Measurements from ENCODE around the gene TPGS1. TPM values are rescaled to one million over a fixed set of nuclear protein-coding genes. Genes with fewer than 3 reads are reported as not detected.

Gene TPGS1
- total RNA-seq, 1 donor from 2014 or later: 18.0 TPM

- TF ChIP-seq, protein P1, sequence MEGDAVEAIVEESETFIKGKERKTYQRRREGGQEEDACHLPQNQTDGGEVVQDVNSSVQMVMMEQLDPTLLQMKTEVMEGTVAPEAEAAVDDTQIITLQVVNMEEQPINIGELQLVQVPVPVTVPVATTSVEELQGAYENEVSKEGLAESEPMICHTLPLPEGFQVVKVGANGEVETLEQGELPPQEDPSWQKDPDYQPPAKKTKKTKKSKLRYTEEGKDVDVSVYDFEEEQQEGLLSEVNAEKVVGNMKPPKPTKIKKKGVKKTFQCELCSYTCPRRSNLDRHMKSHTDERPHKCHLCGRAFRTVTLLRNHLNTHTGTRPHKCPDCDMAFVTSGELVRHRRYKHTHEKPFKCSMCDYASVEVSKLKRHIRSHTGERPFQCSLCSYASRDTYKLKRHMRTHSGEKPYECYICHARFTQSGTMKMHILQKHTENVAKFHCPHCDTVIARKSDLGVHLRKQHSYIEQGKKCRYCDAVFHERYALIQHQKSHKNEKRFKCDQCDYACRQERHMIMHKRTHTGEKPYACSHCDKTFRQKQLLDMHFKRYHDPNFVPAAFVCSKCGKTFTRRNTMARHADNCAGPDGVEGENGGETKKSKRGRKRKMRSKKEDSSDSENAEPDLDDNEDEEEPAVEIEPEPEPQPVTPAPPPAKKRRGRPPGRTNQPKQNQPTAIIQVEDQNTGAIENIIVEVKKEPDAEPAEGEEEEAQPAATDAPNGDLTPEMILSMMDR (IDR thresholded peaks at IDR 0.05; ENCODE audit: unreplicated experiment): no peak
- Mint-ChIP-seq H3K9me3 (ENCODE audit: unreplicated experiment) (no peaks in the 10 kb centered on the region), H3K4me1 (ENCODE audit: unreplicated experiment) (no peaks in the 10 kb centered on the region), H3K27ac (ENCODE audit: unreplicated experiment) (peak within 1 kb of the TSS; percentile 64), H3K36me3 (ENCODE audit: low read depth, unreplicated experiment) (peaks cover 9% of the 10 kb centered on the region), H3K4me3 (ENCODE audit: unreplicated experiment) (peak within 1 kb of the TSS; percentile 90), H3K27me3 (ENCODE audit: unreplicated experiment) (peaks cover 13% of the 10 kb centered on the region)
- DNase-seq (ENCODE audit: low spot score): peak; percentile 53
Observed at GRCh38 chr19:460877-461720, 46.2 kb upstream of the TPGS1 start, which contains the start of gene SHC2. SHC2 (minus strand) TSS chr19:461033; CDS start chr19:460996, 37 bp downstream.

GRCh38 chr19:461721-462551, 45.4 kb upstream of the TPGS1 start:
- H3K4me3 Mint-ChIP-seq (ENCODE audit: unreplicated experiment): peak overlapping the region; percentile 83
- H3K27ac Mint-ChIP-seq (ENCODE audit: unreplicated experiment): no peak overlapping the region
- no peaks in the 10 kb centered on the region for H3K9me3 Mint-ChIP-seq (ENCODE audit: unreplicated experiment)
- no peak for DNase-seq (ENCODE audit: low spot score)
- peaks cover 11% of the 10 kb centered on the region for H3K27me3 Mint-ChIP-seq (ENCODE audit: unreplicated experiment)
- no peaks in the 10 kb centered on the region for H3K4me1 Mint-ChIP-seq (ENCODE audit: unreplicated experiment)
- peaks cover 9% of the 10 kb centered on the region for H3K36me3 Mint-ChIP-seq (ENCODE audit: low read depth, unreplicated experiment)
- TF ChIP-seq, protein P1 (IDR thresholded peaks at IDR 0.05; ENCODE audit: unreplicated experiment): no peak

DNA sequence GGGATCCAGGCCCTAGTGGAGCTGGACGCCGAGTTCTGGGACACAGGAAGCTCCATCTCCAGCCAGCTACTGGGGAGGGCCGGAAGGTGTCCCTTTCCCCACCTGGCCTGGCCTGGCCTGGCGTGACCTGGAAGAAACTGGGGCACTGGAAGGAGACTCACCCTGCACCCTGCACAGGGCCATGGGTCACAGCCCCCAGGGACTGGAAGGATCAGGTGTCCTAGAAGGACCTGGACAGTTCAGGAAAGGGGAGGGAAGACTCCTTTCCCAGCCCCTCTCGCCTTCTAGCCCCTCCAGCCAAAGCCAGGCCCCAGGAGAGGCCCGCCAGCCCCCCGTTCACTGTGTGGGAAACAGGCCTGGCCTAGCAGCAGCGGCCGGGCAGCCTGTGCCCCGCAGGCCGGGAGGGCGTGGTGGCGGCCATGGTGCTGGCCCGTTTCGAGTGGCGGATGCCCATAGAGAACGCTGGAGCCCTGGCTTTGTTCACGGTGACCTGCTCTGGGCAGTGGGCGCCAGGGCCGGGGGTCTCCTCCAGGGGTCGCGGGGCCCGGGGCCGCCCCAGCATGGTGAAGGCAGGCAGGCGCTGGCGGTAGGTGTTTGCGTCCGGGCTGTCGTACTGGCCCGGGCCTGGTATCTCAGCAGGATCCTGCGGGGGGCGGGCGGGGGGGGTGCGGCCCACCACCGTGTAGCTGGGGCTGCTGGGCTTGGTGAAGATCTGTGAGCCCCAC, 43.7 kb upstream of the TPGS1 start:
- no peak overlapping the region for H3K4me3 Mint-ChIP-seq (ENCODE audit: unreplicated experiment)
- peaks cover 3% of the 10 kb centered on the region for H3K36me3 Mint-ChIP-seq (ENCODE audit: low read depth, unreplicated experiment)
- TF ChIP-seq, protein P1 (IDR thresholded peaks at IDR 0.05; ENCODE audit: unreplicated experiment): no peak
- H3K27ac Mint-ChIP-seq (ENCODE audit: unreplicated experiment): no peak overlapping the region
- peaks cover 7% of the 10 kb centered on the region for H3K27me3 Mint-ChIP-seq (ENCODE audit: unreplicated experiment)
- H3K9me3 Mint-ChIP-seq (ENCODE audit: unreplicated experiment): no peaks in the 10 kb centered on the region
- H3K4me1 Mint-ChIP-seq (ENCODE audit: unreplicated experiment): no peaks in the 10 kb centered on the region
- no peak for DNase-seq (ENCODE audit: low spot score)

- no peaks in the 10 kb centered on the region for H3K4me1 Mint-ChIP-seq (ENCODE audit: unreplicated experiment)
- DNase-seq (ENCODE audit: low spot score): no peak
- H3K4me3 Mint-ChIP-seq (ENCODE audit: unreplicated experiment): no peak overlapping the region
- peaks cover 3% of the 10 kb centered on the region for H3K36me3 Mint-ChIP-seq (ENCODE audit: low read depth, unreplicated experiment)
- H3K27me3 Mint-ChIP-seq (ENCODE audit: unreplicated experiment): peaks cover 7% of the 10 kb centered on the region
- H3K9me3 Mint-ChIP-seq (ENCODE audit: unreplicated experiment): no peaks in the 10 kb centered on the region
- TF ChIP-seq, protein P1 (IDR thresholded peaks at IDR 0.05; ENCODE audit: unreplicated experiment): no peak
- H3K27ac Mint-ChIP-seq (ENCODE audit: unreplicated experiment): no peak overlapping the region
Observed at GRCh38 chr19:464208-464545, 43.1 kb upstream of the TPGS1 start.
